IMR-90 (cell line): Measurements from ENCODE around the gene SLC27A3.

ENCODE experiments used
- BHLHE40 ChIP-seq: fragments of 150-350 bp; IDR thresholded peaks from 2 replicates; pipeline ENCODE4 v1.6.1; 2016; ENCODE audit warnings: mild to moderate bottlenecking, low read depth, low read length
- CTCF ChIP-seq: conservative IDR thresholded peaks from 2 replicates; pipeline ENCODE4 v1.5.1; 2012; ENCODE audit warnings: mild to moderate bottlenecking, low read depth, low read length, improper control_type of control experiment
- RAD21 ChIP-seq: IDR thresholded peaks from 2 replicates; pipeline ENCODE4 v1.6.1; 2012; ENCODE audit warnings: low read length, improper control_type of control experiment

GRCh38 chr1:153804112-153804511 lies 28.9 kb downstream of the SLC27A3 start:
- TF ChIP-seq CTCF (no peak), BHLHE40 (no peak), RAD21 (no peak)
